CD14-positive monocyte (primary cell): ENCODE results near the gene PRKX. TPM values are rescaled to one million over a fixed set of nuclear protein-coding genes. Genes with fewer than 3 reads are reported as not detected.
"Not testable (repeated sequence)": the region's sequence is repeated elsewhere in the genome, so short reads cannot be mapped to it uniquely, and the experiment has no call there.

ENCODE experiments used
- DNase-seq, 3 donors: peaks; one replicate each; pipeline ENCODE4 v3.0.0-alpha.2; 2011 to 2022
- H2AFZ ChIP-seq: 2 replicates; pipeline ENCODE4 v1.6.0; 2012; ENCODE audit warnings: mild to moderate bottlenecking, low read depth, low read length, inconsistent platforms; ENCODE audit not compliant: insufficient read depth, poor library complexity, severe bottlenecking
- H3K27ac ChIP-seq, 2 donors: 1 replicate in 1 of 2; 2 replicates in 1 of 2; pipeline ENCODE4 v1.5.1; 2012 to 2013; ENCODE audit warnings: low read length in 2 of 2, control low read depth in 1 of 2, inconsistent platforms in 1 of 2, low read depth in 1 of 2, mild to moderate bottlenecking in 1 of 2
- H3K27me3 ChIP-seq, 2 donors: one replicate each; pipeline versions ENCODE4 v1.6.0 to v1.6.1; 2011 to 2013; ENCODE audit warnings: low read length in 2 of 2; ENCODE audit not compliant: control insufficient read depth in 2 of 2, insufficient read depth in 2 of 2
- H3K36me3 ChIP-seq, 2 donors: replicated peaks in 1 of 2; 1 replicate in 1 of 2; 2 replicates in 1 of 2; pipeline versions ENCODE4 v1.5.1 to v1.6.1; 2012 to 2013; ENCODE audit warnings: low read length in 2 of 2, control low read depth in 1 of 2, inconsistent platforms in 1 of 2, mild to moderate bottlenecking in 1 of 2; ENCODE audit not compliant: insufficient read depth in 2 of 2, control insufficient read depth in 1 of 2
- H3K4me1 ChIP-seq, 2 donors: 1 replicate in 1 of 2; 2 replicates in 1 of 2; pipeline versions ENCODE4 v1.5.1 to v1.6.1; 2012 to 2013; ENCODE audit warnings: low read length in 2 of 2, control low read depth in 1 of 2, inconsistent platforms in 1 of 2, mild to moderate bottlenecking in 1 of 2, moderate library complexity in 1 of 2; ENCODE audit not compliant: insufficient read depth in 2 of 2, control insufficient read depth in 1 of 2
- H3K4me2 ChIP-seq: replicated peaks from 2 replicates; pipeline ENCODE3; 2012; ENCODE audit warnings: low read length, moderate library complexity, mild to moderate bottlenecking; ENCODE audit not compliant: poor library complexity, severe bottlenecking; ENCODE audit errors: extremely low read depth
- H3K4me3 ChIP-seq, 3 experiments: fragments of 200-600 bp in 1 of 3; sonication (generic) in 1 of 3; replicated peaks in 1 of 3; 1 replicate in 2 of 3; 2 replicates in 1 of 3; pipeline ENCODE4 v1.5.1; 2011 to 2013; ENCODE audit warnings: low read length in 3 of 3, mild to moderate bottlenecking in 3 of 3, control low read depth in 2 of 3, low read depth in 2 of 3, inconsistent platforms in 1 of 3, moderate library complexity in 1 of 3
- H3K79me2 ChIP-seq: 2 replicates; pipeline ENCODE4 v1.6.0; 2012; ENCODE audit warnings: mild to moderate bottlenecking, control low read depth, inconsistent platforms, low read length, moderate library complexity; ENCODE audit not compliant: insufficient read depth
- H3K9ac ChIP-seq: 2 replicates; pipeline ENCODE4 v1.6.0; 2017; ENCODE audit warnings: low read length, mild to moderate bottlenecking; ENCODE audit not compliant: insufficient read depth, poor library complexity, severe bottlenecking
- H3K9me3 ChIP-seq, 2 donors: replicated peaks in 1 of 2; 1 replicate in 1 of 2; 2 replicates in 1 of 2; pipeline versions ENCODE4 v1.5.1 to v1.6.1; 2012 to 2013; ENCODE audit warnings: low read length in 2 of 2, control low read depth in 1 of 2; ENCODE audit not compliant: control insufficient read depth in 1 of 2, insufficient read depth in 1 of 2
- H4K20me1 ChIP-seq: 2 replicates; pipeline ENCODE4 v1.6.0; 2012; ENCODE audit warnings: mild to moderate bottlenecking, low read length, control low read depth, moderate library complexity; ENCODE audit not compliant: insufficient read depth
- H3K27ac Mint-ChIP-seq, 7 donors: one replicate each; pipeline ENCODE4 v1.8.0; 2020; ENCODE audit warnings: mild to moderate bottlenecking in 7 of 7, mixed read lengths in 7 of 7, moderate library complexity in 6 of 7, inconsistent platforms in 2 of 7
- H3K27me3 Mint-ChIP-seq, 3 donors: one replicate each; pipeline ENCODE4 v1.8.0; 2021 to 2022; ENCODE audit warnings: low read depth in 3 of 3, mild to moderate bottlenecking in 3 of 3, mixed read lengths in 3 of 3, moderate library complexity in 3 of 3, inconsistent platforms in 1 of 3
- H3K36me3 Mint-ChIP-seq, 2 donors: one replicate each; pipeline ENCODE4 v1.8.0; 2020; ENCODE audit warnings: mixed read lengths in 2 of 2, inconsistent platforms in 1 of 2, mild to moderate bottlenecking in 1 of 2
- H3K4me1 Mint-ChIP-seq: one replicate; pipeline ENCODE4 v1.8.0; 2020; ENCODE audit warnings: mild to moderate bottlenecking, mixed read lengths
- H3K4me3 Mint-ChIP-seq, 2 donors: one replicate each; pipeline ENCODE4 v1.8.0; 2020; ENCODE audit warnings: mild to moderate bottlenecking in 2 of 2, mixed read lengths in 2 of 2, moderate library complexity in 1 of 2
- H3K9me3 Mint-ChIP-seq, 7 donors: one replicate each; pipeline ENCODE4 v1.8.0; 2020 to 2022; ENCODE audit warnings: mixed read lengths in 7 of 7, mild to moderate bottlenecking in 6 of 7, moderate library complexity in 6 of 7, inconsistent platforms in 2 of 7
- WGBS: methylation state at CpG from one replicate; pipeline ENCODE4 v1.1.5; 2013; ENCODE audit warnings: missing lambda C conversion rate; ENCODE audit not compliant: insufficient coverage; 5-methylcytosine and 5-hydroxymethylcytosine counted together
- intact Hi-C, 2 donors: fragments of 100-400 bp; cut with micrococcal nuclease; formaldehyde crosslinking; loops; one replicate each; pipeline versions ENCODE4 v1.15.0 to v1.15.1; 2023
- polyA plus RNA-seq, 3 donors: library from polyadenylated mRNA; depleted of rRNA in 1 of 3; unstranded in 2 of 3; stranded (reverse) in 1 of 3; fragments of 300-500 nt in 2 of 3; fragments of >200 nt in 1 of 3; fragmentation: Illumina TruSeq in 2 of 3; gene quantifications; 1 replicate in 2 of 3; 2 replicates in 1 of 3; pipeline ENCODE4 v1.2.3, GENCODE V29; 2012 to 2021
- TF ChIP-seq, protein P1 (sequence below): fragments of 200-600 bp; IDR thresholded peaks from one replicate; pipeline ENCODE4 v1.8.0; 2022; ENCODE audit warnings: antibody characterized with exemption, mild to moderate bottlenecking

PRKX gene
- polyA plus RNA-seq, 3 donors: 41.6 to 47.0 (median 46.2) TPM

DNA sequence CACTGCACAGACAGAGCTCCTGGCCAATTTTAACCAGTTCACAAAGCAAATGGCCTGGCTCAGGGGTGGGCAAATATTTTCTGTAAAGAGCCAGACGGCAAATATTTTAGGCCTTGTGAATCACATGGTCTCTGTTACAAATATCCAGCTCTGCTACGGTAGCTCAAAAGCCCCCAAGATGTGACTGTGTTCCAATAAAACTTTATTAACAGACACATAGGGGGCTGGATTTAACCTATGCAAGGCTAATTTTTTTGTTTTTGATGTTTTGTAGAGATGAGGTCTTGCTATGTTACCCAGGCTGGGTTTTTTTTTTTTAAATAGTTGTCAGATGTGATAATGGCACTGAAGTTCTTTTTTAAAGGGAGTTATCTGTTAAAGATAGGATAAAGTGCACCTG lies 65.4 kb downstream of the PRKX start:
- H3K79me2 ChIP-seq: no peaks in the 10 kb centered on the region
- TF ChIP-seq, protein P1, sequence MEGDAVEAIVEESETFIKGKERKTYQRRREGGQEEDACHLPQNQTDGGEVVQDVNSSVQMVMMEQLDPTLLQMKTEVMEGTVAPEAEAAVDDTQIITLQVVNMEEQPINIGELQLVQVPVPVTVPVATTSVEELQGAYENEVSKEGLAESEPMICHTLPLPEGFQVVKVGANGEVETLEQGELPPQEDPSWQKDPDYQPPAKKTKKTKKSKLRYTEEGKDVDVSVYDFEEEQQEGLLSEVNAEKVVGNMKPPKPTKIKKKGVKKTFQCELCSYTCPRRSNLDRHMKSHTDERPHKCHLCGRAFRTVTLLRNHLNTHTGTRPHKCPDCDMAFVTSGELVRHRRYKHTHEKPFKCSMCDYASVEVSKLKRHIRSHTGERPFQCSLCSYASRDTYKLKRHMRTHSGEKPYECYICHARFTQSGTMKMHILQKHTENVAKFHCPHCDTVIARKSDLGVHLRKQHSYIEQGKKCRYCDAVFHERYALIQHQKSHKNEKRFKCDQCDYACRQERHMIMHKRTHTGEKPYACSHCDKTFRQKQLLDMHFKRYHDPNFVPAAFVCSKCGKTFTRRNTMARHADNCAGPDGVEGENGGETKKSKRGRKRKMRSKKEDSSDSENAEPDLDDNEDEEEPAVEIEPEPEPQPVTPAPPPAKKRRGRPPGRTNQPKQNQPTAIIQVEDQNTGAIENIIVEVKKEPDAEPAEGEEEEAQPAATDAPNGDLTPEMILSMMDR: no peak
- Mint-ChIP-seq H3K36me3 (peaks cover 29 to 74% of the 10 kb centered on the region in 2 donors), H3K9me3 (peaks cover 0 to 13% (median 5%) of the 10 kb centered on the region in 7 donors), H3K27me3 (no peaks in the 10 kb centered on the region), H3K4me3 (no peak overlapping the region), H3K4me1 (no peaks in the 10 kb centered on the region), H3K27ac (no peak overlapping the region)
- no peak overlapping the region for H3K9ac ChIP-seq
- no CpG with 5 or more reads among the region's 2 CpGs for WGBS
- no peaks in the 10 kb centered on the region for H3K9me3 ChIP-seq
- H3K4me1 ChIP-seq: no peaks in the 10 kb centered on the region
- H3K27me3 ChIP-seq: no peaks in the 10 kb centered on the region
- H3K4me2 ChIP-seq: no peak overlapping the region
- H3K4me3 ChIP-seq: no peak overlapping the region
- H2AFZ ChIP-seq: no peak overlapping the region
- no peaks in the 10 kb centered on the region for H4K20me1 ChIP-seq
- H3K36me3 ChIP-seq: peaks cover 7 to 67% of the 10 kb centered on the region in 2 donors
- no peak overlapping the region for H3K27ac ChIP-seq
- intact Hi-C loops: no loop called here
- no peak for DNase-seq

DNA sequence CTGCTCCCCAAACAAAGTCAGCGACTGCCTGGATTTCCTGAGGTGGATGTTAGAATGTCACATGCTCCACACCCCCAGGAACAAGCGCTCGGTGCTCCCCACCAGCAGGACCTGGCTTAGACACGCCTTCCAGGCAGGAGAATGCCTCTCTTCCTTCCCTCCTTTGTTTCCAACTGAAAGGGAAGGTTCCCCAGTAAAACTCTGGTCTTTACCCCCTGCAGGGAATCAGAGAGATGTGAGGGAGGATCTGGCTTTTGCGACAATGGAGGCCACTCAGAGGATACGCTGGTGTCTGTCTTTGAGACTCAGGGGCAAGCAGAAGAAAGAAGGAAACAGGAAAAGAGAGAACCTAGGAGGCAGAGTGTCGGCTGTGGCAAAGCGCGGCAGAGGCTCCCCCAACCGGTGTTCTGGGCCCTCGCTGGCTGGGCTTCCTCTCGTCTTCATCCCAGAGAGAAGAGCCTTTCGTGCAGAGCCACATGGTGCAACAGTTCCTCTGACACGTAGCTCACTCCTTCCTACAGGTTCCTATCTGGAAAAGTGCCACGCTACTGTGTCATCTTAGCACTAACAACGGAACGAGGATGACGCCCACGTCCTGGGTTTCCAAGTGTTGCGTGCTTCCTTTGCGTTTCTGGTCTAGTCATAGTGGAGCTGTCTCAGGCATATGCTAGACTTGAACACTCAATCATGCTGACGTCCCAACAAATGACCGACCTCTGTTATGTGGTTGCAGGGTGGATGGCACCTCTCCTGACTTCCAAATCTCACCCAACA lies 73.4 kb downstream of the PRKX start:
- H3K27ac ChIP-seq, H3K9me3 Mint-ChIP-seq, H3K27me3 ChIP-seq, H4K20me1 ChIP-seq, intact Hi-C loops, H3K27me3 Mint-ChIP-seq, H3K4me1 Mint-ChIP-seq, DNase-seq, H3K9ac ChIP-seq, H3K4me1 ChIP-seq, H3K4me3 ChIP-seq, H3K4me3 Mint-ChIP-seq, H3K9me3 ChIP-seq, H2AFZ ChIP-seq, H3K4me2 ChIP-seq, H3K79me2 ChIP-seq: not testable (repeated sequence)
- Mint-ChIP-seq H3K36me3 (peaks cover 15 to 59% of the 10 kb centered on the region in 2 donors), H3K27ac (peak overlapping the region in 3 of 7 donors; percentile 56 to 67 (median 66))
- H3K36me3 ChIP-seq: peaks cover 10 to 62% of the 10 kb centered on the region in 2 donors
- WGBS: 87% methylated on average over 9 of the region's 23 CpGs
